GM12865 (cell line): ENCODE results near the gene ZNF740.

Experiments
- DNase-seq: peaks from one replicate; pipeline ENCODE4 v3.0.0; 2010; ENCODE audit warnings: low read depth
- H3K4me3 ChIP-seq: 2 replicates; pipeline ENCODE4 v1.5.1; 2011; ENCODE audit warnings: mild to moderate bottlenecking, low read depth, low read length, control low read depth
- TF ChIP-seq, protein P1 (sequence below): IDR thresholded peaks from 2 replicates; pipeline ENCODE4 v1.5.1; 2011; ENCODE audit warnings: low read length, control low read depth, low read depth, inconsistent platforms; ENCODE audit not compliant: insufficient read depth; ENCODE audit errors: missing control alignments

Gene ZNF740

DNA sequence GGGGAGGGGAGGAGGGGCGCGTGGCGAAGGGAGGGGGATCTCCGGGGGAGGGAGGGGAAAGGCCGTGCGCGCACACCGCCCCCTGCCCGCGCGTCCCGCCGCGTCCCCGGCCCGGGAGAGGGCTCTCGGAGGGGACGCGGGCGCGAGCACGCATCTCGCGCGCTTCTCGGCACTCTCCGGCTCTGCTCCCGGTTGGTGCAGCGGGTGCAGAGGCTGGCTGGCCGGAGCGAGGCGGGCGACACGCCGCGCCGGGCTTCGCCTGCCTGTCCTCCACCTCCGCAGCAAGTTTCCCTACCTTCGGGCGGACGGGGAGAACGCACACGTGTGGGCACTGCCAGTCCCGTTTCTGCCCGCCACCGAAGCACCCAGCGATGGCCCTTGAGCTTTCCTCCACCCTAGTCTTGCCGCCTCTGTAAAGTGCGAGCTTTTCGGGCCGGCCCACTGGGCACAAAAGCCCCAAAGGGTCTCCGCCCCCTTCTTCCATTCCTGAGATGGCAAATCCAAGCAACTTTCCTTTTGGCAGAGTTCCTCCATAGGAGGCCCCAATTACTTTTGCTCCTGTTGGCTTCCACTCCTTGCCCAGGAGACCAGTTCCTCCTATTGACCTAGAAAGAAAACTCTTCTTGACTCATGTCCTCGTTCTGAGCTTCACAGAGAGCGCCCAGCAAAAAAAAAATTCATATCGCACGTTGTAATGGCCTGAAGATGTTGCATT is 566 bp downstream of the ZNF740 start:
- H3K4me3 ChIP-seq, result peak overlapping the region; percentile 67
- TF ChIP-seq, protein P1, sequence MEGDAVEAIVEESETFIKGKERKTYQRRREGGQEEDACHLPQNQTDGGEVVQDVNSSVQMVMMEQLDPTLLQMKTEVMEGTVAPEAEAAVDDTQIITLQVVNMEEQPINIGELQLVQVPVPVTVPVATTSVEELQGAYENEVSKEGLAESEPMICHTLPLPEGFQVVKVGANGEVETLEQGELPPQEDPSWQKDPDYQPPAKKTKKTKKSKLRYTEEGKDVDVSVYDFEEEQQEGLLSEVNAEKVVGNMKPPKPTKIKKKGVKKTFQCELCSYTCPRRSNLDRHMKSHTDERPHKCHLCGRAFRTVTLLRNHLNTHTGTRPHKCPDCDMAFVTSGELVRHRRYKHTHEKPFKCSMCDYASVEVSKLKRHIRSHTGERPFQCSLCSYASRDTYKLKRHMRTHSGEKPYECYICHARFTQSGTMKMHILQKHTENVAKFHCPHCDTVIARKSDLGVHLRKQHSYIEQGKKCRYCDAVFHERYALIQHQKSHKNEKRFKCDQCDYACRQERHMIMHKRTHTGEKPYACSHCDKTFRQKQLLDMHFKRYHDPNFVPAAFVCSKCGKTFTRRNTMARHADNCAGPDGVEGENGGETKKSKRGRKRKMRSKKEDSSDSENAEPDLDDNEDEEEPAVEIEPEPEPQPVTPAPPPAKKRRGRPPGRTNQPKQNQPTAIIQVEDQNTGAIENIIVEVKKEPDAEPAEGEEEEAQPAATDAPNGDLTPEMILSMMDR, result no peak
- peak; percentile 91 for DNase-seq

DNA sequence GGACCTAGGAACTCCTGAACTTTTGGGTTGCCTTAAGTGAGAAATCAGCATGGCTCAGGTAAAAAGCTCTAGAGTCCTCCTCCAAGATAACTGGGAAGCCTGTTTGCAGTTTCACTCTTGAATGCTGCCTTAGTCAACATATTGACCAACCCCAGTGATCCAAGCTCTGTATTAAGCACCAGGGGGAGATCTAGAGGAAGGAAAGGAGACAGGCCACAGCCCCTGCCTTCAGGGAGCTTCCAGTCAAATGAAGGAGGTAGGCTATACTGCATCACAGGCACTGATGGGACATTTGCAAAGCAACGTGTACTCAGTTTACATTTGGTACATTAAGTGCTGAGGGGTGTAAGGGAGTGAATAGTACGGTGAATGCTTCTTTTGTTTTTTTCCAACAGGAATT is 1.4 kb downstream of the ZNF740 start:
- TF ChIP-seq, protein P1, result no peak
- peak overlapping the region; percentile 67 for H3K4me3 ChIP-seq
- DNase-seq, result no peak

DNA sequence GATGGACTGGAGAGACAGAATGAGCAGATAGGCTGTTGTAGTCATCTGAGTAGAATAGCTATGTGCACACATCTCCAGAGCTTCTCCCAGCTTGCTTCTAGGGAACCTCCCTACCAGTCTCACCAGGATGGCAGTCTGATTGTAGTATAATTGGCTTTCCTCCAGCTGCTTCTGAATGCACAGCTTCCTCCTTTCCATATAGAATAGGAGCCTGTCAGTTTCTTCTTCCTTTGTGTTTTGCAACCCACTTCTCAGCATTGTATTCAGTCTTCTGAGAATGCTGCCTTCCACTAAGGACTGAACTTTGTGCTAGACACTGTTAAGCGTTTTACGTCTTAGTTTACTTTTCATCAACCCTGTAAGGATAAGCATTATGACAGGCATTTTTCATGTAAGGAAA is 2.4 kb downstream of the ZNF740 start:
- H3K4me3 ChIP-seq, result no peak overlapping the region
- DNase-seq, result no peak
- TF ChIP-seq, protein P1, result no peak

DNA sequence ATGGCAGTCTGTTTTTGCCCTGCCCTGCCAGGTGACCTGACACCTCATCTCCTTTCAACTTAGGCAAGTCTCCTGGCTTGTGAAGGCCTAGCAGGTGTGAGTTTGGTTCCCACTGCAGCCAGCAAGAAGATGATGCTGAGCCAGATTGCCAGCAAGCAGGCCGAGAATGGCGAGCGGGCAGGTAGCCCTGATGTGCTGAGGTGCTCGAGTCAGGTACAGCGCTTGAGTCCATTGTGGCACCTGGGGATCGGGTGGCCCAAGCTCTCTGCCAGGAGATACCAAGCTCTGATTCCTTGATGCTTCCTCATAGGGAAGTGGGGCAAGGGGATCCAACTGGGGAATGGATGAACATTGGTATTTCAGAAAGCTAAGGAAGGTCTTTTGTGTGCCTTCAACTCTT is 4.3 kb downstream of the ZNF740 start:
- TF ChIP-seq, protein P1, result no peak
- no peak for DNase-seq
- H3K4me3 ChIP-seq, result no peak overlapping the region

DNA sequence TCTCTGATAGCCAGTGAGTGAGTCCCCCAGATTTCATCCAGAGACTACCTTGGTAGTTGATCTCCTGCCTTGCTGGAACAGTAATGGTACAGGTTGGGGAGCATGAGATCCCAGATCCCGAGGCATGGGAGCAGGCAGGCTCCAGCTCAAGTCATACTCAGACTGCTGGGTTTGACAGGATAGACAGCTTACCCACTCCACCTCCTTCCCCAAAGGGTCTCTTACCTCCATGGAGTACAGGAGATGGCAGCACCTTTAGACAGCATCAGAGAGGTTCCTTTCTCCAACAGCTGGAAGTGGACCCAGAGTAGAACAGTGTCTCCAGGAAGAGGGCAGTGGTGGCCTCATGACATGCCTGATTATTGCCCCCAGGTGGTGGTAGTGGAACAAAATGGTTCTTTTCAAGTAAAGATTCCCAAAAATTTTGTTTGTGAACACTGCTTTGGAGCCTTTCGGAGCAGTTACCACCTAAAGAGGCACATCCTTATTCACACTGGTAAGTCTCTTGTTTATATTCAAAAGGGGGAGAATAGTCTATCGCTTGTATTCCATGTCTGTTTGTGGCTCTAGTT is 5.1 kb downstream of the ZNF740 start:
- DNase-seq, result no peak
- TF ChIP-seq, protein P1, result no peak
- no peak overlapping the region for H3K4me3 ChIP-seq

DNA sequence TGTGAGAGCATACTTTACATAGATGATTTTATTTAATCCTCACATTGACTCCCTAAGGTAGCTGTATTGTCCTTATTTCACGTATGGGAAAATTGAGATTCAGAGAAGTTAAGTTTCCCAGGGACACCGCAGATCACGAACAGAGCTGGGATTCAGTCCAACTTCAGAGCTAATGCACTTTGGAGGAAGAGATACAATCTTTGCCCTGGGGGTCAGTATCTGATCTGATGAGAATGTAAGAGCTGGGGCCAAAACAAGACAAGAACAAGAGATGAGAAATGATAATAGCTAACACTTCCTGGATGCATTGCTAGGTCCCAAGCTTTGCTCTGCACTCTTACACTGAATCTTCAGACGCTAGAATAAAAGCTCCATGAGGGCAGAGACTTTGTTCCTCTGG is 6.2 kb downstream of the ZNF740 start:
- DNase-seq, result no peak
- TF ChIP-seq, protein P1, result no peak
- no peak overlapping the region for H3K4me3 ChIP-seq
